ENCODE data around the gene DELE1.
A peak's percentile ranks its signal among the peaks of the same experiment; 100 is the strongest.

GRCh38 chr5:141878186-141878710, 45.4 kb upstream of the DELE1 start, which contains the start of gene PCDH1:
- no peak for TF ChIP-seq CTCF (IDR thresholded peaks at IDR 0.05)
- TF ChIP-seq POLR2A (IDR thresholded peaks at IDR 0.05), result peak; percentile 25 to 45
